Right ventricle myocardium inferior (tissue), 1 donor: Measurements from ENCODE around the gene SLC4A11. TPM values are rescaled to one million over a fixed set of nuclear protein-coding genes. Genes with fewer than 3 reads are reported as not detected.
"Not testable (repeated sequence)": the region's sequence is repeated elsewhere in the genome, so short reads cannot be mapped to it uniquely, and the experiment has no call there.

Experiments used
- ATAC-seq: fragments of 200-7000 bp; cut with Tn5 transposase; one replicate; pipeline ENCODE4 v1.9.1; 2020; ENCODE audit warnings: mild to moderate bottlenecking, moderate library complexity
- DNase-seq: peaks from one replicate; pipeline ENCODE4 v3.0.0; 2021; ENCODE audit errors: missing footprints
- intact Hi-C: fragments of 100-400 bp; cut with DNase I; formaldehyde crosslinking; loops from one replicate; pipeline ENCODE4 v1.11.0; 2022
- total RNA-seq: library from RNA; stranded (reverse); fragmentation: NEBNext Ultra II Directional; extraction: Animal tissue kit (Norgen Biotek cat#: 25700); gene quantifications from one replicate; pipeline ENCODE4 v1.2.1, GENCODE V29; 2021
- donor health status: DM: no; HTN: yes; CAD: no; lungs with severe emphysema.

The SLC4A11 gene
- total RNA-seq, 1 donor from 2014 or later = 0.14 TPM

- peak; percentile 91 for DNase-seq
These were observed 20.5 kb downstream of the SLC4A11 start for GRCh38 chr20:3218307-3218988.

DNA sequence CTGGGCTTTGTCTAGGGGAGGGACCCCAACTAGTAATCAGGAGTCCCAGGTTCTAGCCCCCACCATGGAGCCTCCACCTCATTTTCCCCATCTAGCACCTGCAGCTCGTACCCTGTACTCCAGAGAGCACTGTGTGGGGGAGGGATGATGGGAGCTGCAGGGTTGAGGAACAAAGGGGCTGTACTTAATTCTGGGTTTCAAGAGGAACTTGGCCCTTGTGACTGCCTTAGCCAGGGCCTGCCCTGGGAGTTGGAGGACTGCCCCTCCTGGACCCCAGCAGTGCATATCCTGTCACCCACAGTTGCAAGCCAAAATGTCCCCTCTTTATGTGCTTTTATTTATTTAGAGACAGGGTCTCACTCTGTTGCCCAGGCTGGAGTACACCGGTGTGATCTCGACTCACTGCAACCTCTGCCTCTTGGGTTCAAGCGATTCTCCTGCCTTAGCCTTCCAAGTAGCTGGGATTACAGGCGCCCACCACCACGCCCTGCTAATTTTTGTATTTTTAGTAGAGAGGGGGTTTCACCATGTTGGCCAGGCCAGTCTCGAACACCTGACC is 23.6 kb downstream of the SLC4A11 start:
- not testable (repeated sequence) for ATAC-seq, DNase-seq

More at GRCh38 chr20:3218307-3218988, 20.5 kb downstream of the SLC4A11 start:
- ATAC-seq = peak; percentile 64
- intact Hi-C loops = loop anchor here (5.0 kb wide), 1 partner anchor 99 kb away; no protein-coding TSS in a partner anchor

DNA sequence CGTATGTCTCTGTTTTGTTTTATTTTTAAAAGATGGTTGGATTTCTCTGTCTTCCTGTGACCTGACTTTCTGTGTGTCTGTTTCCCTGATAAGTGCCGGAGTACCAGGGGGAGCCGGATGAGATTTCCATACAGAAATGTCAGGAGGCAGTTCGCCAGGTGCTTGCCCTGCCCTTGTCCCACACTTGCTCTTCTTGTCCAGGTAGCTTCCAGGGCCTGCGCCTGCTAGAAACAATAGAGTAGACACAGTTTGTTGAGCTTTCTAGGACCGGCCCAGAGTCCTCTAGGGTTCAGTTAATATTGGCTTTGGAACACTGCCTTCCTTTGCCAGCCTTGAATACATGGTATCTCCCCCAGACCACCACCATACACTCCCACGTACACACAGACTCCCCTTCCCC is 25.8 kb downstream of the SLC4A11 start:
- ATAC-seq = no peak
- intact Hi-C loops = no loop called here
- DNase-seq = no peak

More for the DNA sequence above, 23.6 kb downstream of the SLC4A11 start:
- intact Hi-C loops = loop anchor here (5.0 kb wide), 1 partner anchor 102 kb away; no protein-coding TSS in a partner anchor

DNA sequence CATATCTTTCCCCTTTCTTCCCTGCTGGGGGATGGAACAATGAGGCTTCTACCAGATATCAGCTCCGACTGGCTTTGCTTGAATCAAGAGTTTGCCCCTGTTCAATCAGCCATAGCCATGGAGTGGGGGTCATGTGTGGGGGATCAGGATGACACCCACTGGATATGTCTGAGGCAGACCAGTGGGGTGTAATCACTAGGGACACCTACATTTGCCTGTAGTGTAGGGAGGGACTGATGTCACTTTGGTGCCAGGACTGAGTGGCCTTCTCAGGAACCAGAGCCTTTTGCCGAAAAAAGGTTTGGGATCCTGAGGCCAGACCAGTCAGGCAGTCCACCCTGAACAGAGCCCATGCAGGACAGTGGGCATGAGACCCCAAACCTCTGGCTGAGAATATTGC is 28.6 kb downstream of the SLC4A11 start:
- DNase-seq = no peak
- peak; percentile 18 for ATAC-seq
- intact Hi-C loops = no loop called here

- ATAC-seq = peak; percentile 27
- intact Hi-C loops = no loop called here
- DNase-seq = no peak
These were observed 29.1 kb downstream of the SLC4A11 start for GRCh38 chr20:3209946-3210317.

DNA sequence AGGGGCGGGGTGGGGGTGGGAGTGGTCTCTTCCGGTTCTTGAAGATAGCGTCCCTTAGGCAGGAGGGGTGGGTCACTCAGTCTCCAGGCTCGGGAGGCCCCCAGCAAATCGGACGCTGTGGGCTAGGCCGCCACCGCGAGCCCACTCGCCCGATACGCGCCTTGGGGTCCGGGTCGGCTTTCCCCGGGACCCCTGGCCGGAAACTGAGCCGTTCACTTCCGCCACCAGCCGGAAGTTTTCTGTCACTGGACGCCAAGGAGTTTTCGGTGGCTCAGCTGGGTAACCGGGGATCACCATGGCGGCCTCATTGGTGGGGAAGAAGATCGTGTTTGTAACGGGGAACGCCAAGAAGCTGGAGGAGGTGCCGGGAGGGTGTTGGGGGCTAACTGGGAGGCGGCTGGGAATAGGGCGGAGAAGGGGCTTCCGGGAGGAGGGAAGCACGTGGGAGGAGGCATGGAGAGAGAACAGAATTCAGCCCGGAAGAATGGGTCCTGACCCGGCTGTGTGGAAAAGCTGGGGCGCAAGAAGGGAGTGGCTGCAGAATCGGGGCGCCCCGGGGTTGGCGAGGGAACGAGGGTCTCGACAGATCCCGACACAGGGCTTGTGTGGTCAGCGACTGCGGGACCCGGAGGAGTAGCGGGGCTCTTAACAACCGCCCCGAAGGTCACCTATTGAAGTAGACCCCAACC is 29.6 kb downstream of the SLC4A11 start, which contains the start of gene ITPA:
ITPA (plus strand) TSS at position 242 of the 689 bp plus-strand sequence; CDS start at position 296, 54 bp downstream.
- DNase-seq (peak; percentile 68), ATAC-seq (peak; percentile 47)
- intact Hi-C loops = no loop called here

DNA sequence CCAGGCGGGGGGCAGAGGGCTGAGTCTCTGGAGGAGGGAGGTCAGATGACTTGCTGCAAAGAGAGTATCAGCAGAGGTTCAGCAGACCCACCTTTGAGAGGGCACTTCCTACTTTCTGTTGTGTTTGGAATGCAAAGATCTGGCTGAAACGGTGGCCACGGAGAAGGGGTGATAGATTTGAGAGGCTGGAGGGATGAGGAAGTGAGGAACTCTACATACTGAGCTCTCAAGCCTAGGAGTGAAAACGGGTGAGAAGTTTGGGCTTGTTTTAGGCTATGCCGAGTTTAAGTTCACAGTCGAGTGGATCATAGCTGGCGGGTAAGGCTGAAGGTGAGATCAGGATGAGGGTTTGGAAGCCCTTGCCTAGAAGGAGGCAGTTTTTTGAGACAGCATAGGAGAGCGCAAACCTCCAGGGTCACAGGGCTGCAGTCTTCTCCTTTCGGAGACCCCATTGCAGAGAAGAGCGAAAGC is 30.2 kb downstream of the SLC4A11 start:
- intact Hi-C loops = no loop called here
- DNase-seq = no peak
- ATAC-seq = peak; percentile 11

DNA sequence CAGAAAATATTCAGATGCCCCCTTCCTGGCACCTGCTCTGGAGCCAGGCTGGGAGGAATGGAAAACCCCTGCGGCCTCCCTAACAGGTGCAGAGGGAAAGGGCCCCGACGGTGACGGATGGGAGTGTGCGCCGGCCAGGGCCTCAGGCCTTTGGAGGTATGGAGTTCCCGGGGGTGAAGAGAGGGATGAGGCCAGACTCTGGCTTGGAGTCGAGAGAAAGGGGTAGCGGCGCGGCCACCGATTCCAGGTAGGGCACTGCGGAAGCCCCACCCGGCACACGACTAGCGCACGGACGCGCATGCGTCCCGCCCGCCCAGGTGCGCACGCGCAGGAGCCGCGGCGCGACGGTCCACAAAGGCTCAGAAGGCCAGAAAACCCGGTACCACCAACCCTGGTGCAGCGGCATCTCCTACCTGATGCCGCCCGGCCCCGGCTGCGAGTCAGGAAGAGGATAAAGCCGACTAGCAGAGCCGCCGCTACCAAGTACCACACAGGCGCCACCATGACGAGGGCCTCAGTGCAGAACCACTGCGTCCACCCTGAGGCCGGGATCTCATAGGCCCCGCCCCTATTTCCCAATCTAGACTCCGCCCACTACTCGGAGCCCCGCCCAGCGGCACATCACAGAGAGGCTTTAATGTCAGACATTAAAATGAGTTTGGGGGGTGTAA is 34.7 kb downstream of the SLC4A11 start, which contains the start of gene DDRGK1:
DDRGK1 (minus strand) TSS at position 559 of the 671 bp plus-strand sequence; CDS start at position 504, 55 bp downstream.
- ATAC-seq = peak; percentile 96
- intact Hi-C loops = loop anchor here (5.0 kb wide), 1 partner anchor 37 kb away; no protein-coding TSS in a partner anchor

DNA sequence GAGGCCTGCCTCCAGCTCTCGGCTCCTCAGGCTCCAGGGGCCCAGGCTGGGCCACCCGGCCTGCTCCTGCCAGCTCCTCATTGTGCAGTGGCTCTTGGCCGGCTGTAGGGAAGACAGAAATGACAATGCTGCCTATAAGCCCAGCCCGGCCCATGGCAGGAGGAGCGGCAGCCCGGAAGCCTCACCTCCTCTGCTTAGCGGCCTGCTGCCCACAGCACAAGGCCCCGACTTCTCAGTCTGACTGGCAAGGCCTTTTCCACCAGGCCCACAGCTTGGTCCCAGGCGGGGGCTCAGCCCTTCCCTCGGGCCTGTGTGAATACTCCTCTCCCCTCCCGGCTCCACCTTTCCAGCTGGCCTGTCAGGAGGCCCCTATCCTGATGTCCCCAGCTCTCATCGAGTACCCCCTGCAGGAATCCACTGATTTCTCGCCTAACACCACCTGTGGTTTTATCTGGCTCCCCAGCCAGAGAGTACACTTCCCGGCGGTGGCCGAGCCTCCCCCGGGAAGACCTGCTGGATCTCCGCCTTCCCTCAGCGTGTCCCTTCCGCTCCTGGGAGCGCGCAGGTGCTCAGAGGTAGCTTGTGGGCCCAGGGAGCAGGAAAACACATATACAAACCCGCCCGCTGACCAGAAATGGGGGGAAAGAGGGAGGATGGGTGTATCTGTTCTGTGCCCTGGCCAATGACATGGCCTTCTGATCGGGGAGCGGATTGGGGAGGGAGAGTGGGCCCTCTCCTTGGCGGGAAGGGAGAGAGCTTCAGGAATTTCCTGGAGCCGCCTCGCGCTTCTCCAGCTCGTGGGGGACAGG is 35.5 kb downstream of the SLC4A11 start:
- intact Hi-C loops = loop anchor here (5.0 kb wide), 1 partner anchor 36 kb away; no protein-coding TSS in a partner anchor
- ATAC-seq (peak; percentile 8), DNase-seq (peak; percentile 66)

More for the DNA sequence above, 34.7 kb downstream of the SLC4A11 start, which contains the start of gene DDRGK1:
- DNase-seq = peak; percentile 93

GRCh38 chr20:3202965-3203314 is 36.0 kb downstream of the SLC4A11 start:
- DNase-seq = no peak
- intact Hi-C loops = loop anchor here (5.0 kb wide), 1 partner anchor 36 kb away; no protein-coding TSS in a partner anchor
- no peak for ATAC-seq

- ATAC-seq (no peak), DNase-seq (peak; percentile 64)
- intact Hi-C loops = loop anchor here (5.0 kb wide), 1 partner anchor 33 kb away; no protein-coding TSS in a partner anchor
These were observed 38.8 kb downstream of the SLC4A11 start for GRCh38 chr20:3199976-3200755.

- DNase-seq (no peak), ATAC-seq (no peak)
- intact Hi-C loops = no loop called here
These were observed 39.8 kb downstream of the SLC4A11 start for GRCh38 chr20:3199206-3199605.

GRCh38 chr20:3195590-3196237 is 43.3 kb downstream of the SLC4A11 start:
- ATAC-seq (no peak), DNase-seq (no peak)
- intact Hi-C loops = no loop called here

DNA sequence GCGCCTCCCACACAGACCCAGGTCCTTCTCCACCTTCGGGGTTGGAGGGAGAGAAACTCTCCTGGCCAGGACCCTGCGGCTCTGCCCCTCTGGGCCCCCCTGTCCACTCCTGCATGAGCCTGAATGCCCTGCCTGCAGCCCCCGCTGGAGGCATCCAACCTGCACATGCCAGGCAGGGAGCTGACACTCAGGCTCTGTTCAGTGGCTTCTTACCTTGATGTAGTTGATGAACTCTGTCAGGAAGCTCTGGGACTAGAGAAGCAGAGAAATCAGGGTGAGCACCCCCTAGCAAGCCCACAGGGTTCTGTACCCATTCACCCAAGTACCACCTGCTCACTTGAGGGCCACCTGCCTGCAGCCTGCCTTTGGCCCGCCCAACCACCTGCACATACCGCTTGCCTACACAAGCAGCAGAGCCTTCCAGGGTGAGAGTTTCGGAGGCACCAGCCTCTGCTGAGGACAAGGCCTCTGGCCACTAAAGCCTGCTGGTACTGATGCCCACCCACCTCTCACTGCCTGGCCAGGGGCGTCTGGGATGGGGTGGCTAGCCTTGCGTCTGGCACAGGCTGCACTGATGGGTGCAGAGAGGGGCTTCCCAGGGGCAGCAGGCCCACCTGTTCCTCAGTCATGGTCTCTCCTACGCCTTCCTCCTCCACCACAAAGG is 44.2 kb downstream of the SLC4A11 start:
- intact Hi-C loops = no loop called here
- DNase-seq (no peak), ATAC-seq (no peak)

GRCh38 chr20:3193806-3194616 is 45.0 kb downstream of the SLC4A11 start:
- ATAC-seq (no peak), DNase-seq (no peak)
- intact Hi-C loops = no loop called here
